HG03196 (cell line): ENCODE data around the gene RABEP2.
"Not testable (repeated sequence)": the region's sequence is repeated elsewhere in the genome, so short reads cannot be mapped to it uniquely, and the experiment has no call there.

ENCODE experiments used
- ATAC-seq: cut with Tn5 transposase; IDR thresholded peaks from one replicate; pipeline ENCODE4 v1.9.1; 2021; ENCODE audit not compliant: unreplicated experiment

Gene RABEP2

GRCh38 chr16:28904363-28904762 lies 20.7 kb downstream of the RABEP2 start:
- ATAC-seq: no peak

GRCh38 chr16:28903344-28904042 lies 21.5 kb downstream of the RABEP2 start:
- ATAC-seq: no peak

- no peak for ATAC-seq
These were observed 22.1 kb downstream of the RABEP2 start for GRCh38 chr16:28902909-28903308.

DNA sequence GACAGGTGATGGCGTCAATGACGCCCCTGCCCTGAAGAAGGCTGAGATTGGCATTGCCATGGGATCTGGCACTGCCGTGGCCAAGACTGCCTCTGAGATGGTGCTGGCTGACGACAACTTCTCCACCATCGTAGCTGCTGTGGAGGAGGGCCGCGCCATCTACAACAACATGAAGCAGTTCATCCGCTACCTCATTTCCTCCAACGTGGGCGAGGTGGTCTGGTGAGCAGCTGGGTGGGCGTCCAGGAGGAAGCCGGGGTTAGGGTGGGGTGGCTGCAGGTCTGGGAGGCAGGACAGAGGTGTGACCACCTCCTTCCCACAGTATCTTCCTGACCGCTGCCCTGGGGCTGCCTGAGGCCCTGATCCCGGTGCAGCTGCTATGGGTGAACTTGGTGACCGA lies 23.2 kb downstream of the RABEP2 start:
- no peak for ATAC-seq

GRCh38 chr16:28900601-28901000 lies 24.4 kb downstream of the RABEP2 start:
- ATAC-seq: no peak

- ATAC-seq: no peak
These were observed 25.0 kb downstream of the RABEP2 start for GRCh38 chr16:28899882-28900590.

DNA sequence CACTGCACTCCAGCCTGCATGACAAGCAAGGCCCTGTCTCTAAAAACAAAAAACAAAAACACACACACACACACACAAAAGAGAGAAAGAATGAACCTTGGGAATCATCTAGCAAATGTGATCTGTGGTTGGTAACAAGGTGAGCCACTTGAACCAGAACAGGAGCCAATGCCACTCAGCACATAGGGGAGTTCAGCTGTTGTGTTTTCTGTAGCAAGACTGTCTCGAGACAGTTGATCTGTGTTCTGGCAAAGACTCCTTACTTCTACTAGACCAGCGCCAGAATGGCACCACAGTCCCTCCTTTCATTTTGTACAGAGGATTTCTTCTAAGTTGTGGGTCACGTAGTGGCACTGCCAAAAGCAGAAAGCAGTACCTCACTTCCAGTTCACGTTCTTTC lies 26.1 kb downstream of the RABEP2 start:
- ATAC-seq: no peak

DNA sequence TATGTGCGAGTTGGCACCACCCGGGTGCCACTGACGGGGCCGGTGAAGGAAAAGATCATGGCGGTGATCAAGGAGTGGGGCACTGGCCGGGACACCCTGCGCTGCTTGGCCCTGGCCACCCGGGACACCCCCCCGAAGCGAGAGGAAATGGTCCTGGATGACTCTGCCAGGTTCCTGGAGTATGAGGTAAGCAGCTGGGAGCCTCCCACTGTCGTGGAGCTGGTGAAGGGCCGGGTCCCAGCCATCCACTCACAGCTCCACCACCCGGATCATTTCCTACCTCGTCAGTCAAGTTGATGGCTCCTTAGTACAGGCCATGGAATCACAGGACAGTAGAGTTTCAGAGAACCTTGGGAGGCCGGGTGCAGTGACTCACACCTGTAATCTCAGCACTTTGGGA lies 26.8 kb downstream of the RABEP2 start:
- ATAC-seq: no peak

DNA sequence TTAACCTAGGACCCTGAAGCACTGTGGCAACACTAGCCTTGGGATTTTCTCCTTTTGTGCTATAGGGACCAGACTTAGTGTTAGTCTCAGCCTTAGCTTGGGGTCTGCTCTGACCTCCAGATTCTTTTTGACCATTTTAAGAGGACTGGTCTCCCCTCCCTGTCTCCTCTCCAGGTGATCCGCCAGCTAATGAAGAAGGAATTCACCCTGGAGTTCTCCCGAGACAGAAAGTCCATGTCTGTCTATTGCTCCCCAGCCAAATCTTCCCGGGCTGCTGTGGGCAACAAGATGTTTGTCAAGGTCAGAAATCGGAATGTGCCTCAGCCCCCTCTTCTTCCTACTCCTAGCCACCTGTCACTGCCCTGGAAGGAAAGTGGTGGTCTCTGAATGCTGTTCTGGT lies 27.2 kb downstream of the RABEP2 start:
- no peak for ATAC-seq

DNA sequence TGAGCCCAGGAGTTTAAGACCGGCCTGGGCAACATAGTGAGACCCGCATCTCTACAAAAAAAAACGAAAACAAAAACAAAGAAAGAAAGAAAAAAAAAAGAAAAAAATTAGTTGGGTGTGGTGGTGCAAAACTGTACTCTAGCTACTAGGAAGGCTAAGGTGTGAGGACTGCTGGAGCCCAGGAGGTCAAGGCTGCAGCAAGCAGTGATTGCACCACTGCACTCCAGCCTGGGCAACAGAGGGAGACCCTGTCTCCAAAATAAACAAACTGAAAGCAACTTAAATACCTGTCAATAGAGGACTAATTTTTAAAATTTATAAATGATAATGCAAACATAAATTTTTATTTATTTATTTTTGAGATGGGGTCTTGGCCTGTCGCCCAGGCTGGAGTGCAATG lies 29.4 kb downstream of the RABEP2 start:
- no peak for ATAC-seq

- no peak for ATAC-seq
These were observed 31.7 kb downstream of the RABEP2 start for GRCh38 chr16:28893291-28893690.

- ATAC-seq: no peak
These were observed 32.8 kb downstream of the RABEP2 start for GRCh38 chr16:28891964-28892890.

GRCh38 chr16:28890355-28890754 lies 34.7 kb downstream of the RABEP2 start:
- not testable (repeated sequence) for ATAC-seq

DNA sequence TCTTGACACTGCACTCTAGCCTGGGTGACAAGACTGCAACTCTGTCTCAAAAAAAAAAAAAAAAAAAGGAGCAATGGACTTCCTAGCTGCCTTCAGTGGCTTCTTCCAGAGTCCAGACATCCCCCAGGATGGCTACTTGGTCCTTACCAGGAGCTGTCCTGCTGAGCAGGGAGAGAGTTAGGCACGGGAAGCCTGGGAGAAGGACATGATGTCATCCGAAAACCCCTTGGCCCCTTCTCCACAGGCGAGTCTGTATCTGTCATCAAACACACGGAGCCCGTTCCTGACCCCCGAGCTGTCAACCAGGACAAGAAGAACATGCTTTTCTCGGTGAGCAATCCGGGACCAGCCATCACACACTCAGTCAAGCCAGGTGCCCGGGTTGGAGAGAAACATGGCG lies 38.1 kb downstream of the RABEP2 start:
- ATAC-seq: no peak

GRCh38 chr16:28884045-28884444 lies 41.0 kb downstream of the RABEP2 start:
- no peak for ATAC-seq

- no peak for ATAC-seq
These were observed 41.6 kb downstream of the RABEP2 start for GRCh38 chr16:28883221-28883996.

DNA sequence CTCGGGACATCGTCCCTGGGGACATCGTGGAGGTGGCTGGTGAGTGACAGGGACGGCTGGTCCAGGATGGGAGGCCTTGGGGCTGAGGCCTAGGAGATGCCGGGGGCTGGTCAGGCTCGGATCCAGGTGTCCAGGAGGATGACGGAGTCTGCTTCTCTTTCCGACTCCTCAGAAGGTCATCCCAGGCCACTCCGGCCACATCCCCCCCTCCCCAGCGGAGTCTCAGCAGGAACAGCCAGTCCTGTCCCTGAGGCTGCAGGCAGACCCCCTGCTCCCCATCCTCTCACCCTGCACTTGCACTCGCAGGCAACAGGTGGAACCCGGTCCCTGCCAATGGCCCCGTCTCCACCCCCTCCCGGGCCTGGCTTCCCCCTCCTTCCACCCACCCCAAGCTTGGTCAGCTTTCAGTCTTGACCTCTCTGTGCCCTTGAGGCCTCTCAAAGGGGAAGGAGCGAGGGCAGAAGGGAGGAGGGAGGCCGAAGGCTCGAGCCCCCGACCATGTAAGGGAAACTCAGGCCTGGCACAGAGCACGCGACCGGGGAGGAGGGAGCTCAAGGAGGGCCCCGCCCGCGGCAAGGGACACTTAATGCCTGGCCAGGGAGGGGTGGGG lies 42.4 kb downstream of the RABEP2 start:
- ATAC-seq: no peak

DNA sequence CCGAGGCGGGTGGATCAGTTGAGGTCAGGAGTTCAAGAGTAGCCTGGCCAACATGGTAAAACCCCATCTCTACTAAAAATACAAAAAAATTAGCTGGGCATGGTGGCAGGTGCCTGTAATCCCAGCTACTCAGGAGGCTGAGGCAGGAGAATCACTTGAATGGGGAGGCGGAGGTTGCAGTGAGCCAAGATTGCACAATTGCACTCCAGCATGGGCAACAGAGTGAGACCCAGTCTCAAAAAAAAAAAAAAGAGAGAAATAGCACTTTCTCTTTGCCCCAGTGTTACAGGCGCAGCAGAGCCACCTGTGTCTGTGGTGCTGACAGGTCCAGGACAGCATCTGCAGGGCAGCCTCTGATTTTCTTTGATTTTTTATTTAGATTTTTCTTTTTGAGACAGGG lies 43.5 kb downstream of the RABEP2 start:
- not testable (repeated sequence) for ATAC-seq

DNA sequence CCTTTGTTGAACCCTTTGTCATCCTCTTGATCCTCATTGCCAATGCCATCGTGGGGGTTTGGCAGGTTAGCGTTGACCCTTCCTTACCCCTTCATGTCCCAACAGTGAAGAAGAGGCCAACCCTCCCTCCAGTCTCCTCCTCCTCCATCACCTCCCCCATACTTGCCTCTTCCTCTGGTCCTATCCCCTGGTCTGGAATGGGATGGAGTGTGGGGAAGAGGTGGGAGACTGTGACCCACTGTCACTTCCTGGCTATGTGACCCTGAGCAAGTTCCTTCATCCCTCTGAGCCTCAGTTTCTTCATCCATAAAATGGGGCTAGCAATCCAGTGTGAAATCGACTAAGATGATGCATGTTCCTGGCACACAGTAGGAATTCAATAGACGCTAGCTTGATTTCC lies 44.1 kb downstream of the RABEP2 start:
- no peak for ATAC-seq

GRCh38 chr16:28880589-28880915 lies 44.5 kb downstream of the RABEP2 start:
- no peak for ATAC-seq
